ENCODE data around the gene DEPDC5.

- no peak for TF ChIP-seq CTCF (IDR thresholded peaks at IDR 0.05)
- no peak for TF ChIP-seq POLR2AphosphoS5 (IDR thresholded peaks at IDR 0.05)
- no peak for TF ChIP-seq POLR2A (IDR thresholded peaks at IDR 0.05)
Measured at GRCh38 chr22:31933816-31934482, 180.1 kb downstream of the DEPDC5 start.

All from transverse colon (tissue), 4 donors.